Measurements from ENCODE around the gene OTOP2.

- TF ChIP-seq CTCF (conservative IDR thresholded peaks at IDR 0.05; ENCODE audit: low read length) (no peak), EZH2phosphoT487 (IDR thresholded peaks at IDR 0.05; ENCODE audit: borderline replicate concordance, low read depth, low read length) (no peak)
Measured at GRCh38 chr17:74947041-74947754, 23.1 kb downstream of the OTOP2 start.
